Measurements from ENCODE around the gene CTNNA2.

Gene CTNNA2

GRCh38 chr2:79981316-79981715 lies 468.5 kb downstream of the CTNNA2 start:
- no peak for DNase-seq (ENCODE audit: low read depth)

DNA sequence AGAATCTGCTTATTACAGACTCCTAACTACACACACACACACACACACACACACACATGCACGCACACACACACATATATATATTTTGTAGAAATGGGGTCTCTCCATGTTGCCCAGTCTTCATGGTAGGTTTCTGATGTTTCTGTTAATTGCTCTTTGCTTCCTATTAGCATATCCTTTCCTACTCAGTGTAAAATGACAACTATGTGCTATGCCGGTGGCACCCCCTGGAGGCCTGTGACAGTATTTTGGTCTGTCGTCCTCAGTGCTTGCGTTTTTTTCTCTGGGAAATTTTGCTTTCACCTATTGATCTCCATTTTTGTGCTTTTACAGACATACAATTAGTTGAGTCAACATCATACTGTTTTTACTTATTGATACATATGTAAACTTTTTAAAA lies 469.6 kb downstream of the CTNNA2 start:
- DNase-seq (ENCODE audit: low read depth), result no peak

- DNase-seq (ENCODE audit: low read depth), result no peak
Observed at GRCh38 chr2:79984476-79984875, 471.6 kb downstream of the CTNNA2 start.

DNA sequence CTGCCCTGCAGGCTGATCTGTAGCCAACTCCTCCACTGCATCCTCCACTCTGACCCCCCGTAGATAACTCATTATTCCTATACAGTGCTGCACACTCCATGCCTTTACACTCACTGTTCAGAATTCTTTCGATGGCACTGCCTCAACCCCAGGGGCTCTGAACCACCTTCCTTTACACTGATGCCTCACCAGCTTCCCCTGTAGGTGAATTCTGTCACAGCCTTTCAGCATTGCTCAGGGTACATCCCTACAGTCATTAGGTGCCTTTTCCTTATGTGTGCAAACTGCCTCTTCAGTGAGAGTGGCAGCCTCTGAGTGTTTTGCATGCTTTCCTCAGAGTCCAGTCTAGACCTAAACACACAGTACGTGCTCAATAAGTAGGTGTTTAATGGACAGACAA lies 472.3 kb downstream of the CTNNA2 start:
- DNase-seq (ENCODE audit: low read depth), result no peak

DNA sequence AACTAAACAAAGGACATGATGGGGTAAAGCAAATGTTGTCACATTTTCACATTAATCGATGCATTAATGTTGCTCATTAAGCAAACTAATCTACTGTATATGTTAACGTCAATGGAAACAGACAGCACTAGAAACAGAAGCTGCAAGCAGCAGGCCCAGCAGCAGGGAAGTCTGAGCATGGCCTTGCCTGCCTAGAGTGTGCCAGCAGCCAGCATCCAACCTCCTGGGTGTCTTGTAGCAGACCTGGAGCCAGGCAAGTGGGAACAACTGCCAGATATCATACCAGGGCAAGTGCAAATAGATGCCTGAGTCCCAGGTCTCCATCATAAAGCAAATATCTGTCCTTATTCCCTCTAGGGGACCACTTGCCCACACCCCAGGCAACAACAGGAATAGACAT lies 472.7 kb downstream of the CTNNA2 start:
- no peak for DNase-seq (ENCODE audit: low read depth)

GRCh38 chr2:79993144-79993543 lies 480.3 kb downstream of the CTNNA2 start:
- DNase-seq (ENCODE audit: low read depth), result no peak

- DNase-seq (ENCODE audit: low read depth), result no peak
Observed at GRCh38 chr2:79994161-79994560, 481.3 kb downstream of the CTNNA2 start.

- no peak for DNase-seq (ENCODE audit: low read depth)
Observed at GRCh38 chr2:79994965-79995364, 482.1 kb downstream of the CTNNA2 start.

DNA sequence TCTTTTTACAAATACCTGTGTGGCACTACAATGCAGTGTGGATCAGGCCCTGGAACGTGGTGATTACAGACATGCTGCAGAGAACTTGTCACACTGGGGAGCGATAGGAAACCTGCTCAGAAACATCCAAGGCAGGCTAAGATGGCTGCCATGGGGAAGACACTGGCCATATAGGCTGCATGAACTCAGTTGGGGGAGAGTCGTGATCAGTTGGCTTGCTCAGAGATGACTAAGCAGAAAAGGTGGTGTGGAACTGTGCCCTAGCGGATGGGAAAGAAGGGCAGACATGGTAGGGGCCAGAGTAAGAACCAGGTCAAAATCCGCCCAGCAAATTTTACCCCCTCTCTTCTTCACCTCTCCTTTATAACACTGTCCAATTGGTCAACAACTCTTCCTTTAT lies 483.9 kb downstream of the CTNNA2 start:
- no peak for DNase-seq (ENCODE audit: low read depth)

GRCh38 chr2:80001701-80002101 lies 488.9 kb downstream of the CTNNA2 start:
- DNase-seq (ENCODE audit: low read depth), result no peak

- no peak for DNase-seq (ENCODE audit: low read depth)
Observed at GRCh38 chr2:80002112-80002511, 489.3 kb downstream of the CTNNA2 start.

GRCh38 chr2:80002568-80003157 lies 489.8 kb downstream of the CTNNA2 start:
- no peak for DNase-seq (ENCODE audit: low read depth)

- DNase-seq (ENCODE audit: low read depth), result no peak
Observed at GRCh38 chr2:80007777-80008503, 495.1 kb downstream of the CTNNA2 start.

GRCh38 chr2:80008596-80008995 lies 495.7 kb downstream of the CTNNA2 start:
- no peak for DNase-seq (ENCODE audit: low read depth)

DNA sequence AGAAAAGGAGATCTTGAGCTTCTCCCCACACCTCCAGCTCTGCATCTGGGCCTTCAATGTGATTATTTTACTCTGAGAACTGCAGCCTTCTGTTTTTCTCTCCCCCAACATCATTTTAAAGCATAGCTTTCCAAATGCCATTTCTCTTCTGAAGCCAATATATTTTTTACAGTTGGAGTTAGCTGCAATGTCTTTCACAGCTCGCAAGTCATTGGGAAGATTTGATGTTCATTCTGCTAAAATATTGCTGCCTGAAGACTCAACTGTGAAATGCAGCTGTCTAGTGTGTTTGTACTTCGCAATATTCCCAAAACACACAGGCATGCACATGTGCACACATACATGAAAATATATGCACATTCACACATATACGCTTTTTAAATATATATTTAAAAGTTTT lies 496.4 kb downstream of the CTNNA2 start:
- DNase-seq (ENCODE audit: low read depth), result no peak

DNA sequence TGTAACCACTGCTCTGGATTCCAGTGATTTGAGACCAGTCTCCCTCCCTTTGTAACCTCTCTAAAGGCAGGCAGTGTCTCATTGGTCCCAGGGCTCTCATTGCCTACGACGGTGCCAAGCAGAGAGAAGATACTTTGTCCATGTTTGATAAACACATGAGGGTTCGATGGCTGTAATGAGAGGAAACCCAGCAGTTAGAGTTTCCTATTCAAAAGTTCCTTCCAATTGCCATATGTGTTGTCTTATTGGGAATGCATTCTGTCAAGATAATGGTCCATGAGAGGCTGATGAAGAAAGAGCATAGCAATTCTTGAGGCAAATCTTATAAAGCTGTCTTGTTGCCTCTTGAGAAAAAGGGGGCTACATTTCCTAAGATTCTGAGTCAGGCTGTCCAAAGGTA lies 499.2 kb downstream of the CTNNA2 start:
- DNase-seq (ENCODE audit: low read depth), result no peak

- no peak for DNase-seq (ENCODE audit: low read depth)
Observed at GRCh38 chr2:80014637-80015036, 501.8 kb downstream of the CTNNA2 start.

DNA sequence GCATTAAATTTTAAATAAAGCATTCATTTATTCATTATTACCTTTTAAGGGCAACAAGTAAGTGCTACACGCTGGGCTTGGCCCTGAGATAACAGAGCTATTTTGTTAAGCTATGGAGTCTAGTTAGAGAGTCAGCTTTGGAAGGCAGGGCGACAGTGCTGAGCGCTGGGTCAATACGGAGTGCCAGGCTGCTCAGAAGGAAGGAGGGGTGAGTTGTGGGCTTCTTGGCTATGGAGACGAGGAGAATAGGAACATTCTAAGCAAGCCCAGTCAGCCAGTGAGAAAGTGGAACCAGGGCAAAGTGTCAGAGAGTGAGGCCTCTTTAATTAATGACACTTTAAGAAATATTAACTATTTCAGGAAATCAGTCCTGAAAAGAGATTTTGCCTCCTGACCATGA lies 503.3 kb downstream of the CTNNA2 start:
- no peak for DNase-seq (ENCODE audit: low read depth)

GRCh38 chr2:80019571-80020460 lies 507.0 kb downstream of the CTNNA2 start:
- no peak for DNase-seq (ENCODE audit: low read depth)

GRCh38 chr2:80022018-80022417 lies 509.2 kb downstream of the CTNNA2 start:
- no peak for DNase-seq (ENCODE audit: low read depth)

DNA sequence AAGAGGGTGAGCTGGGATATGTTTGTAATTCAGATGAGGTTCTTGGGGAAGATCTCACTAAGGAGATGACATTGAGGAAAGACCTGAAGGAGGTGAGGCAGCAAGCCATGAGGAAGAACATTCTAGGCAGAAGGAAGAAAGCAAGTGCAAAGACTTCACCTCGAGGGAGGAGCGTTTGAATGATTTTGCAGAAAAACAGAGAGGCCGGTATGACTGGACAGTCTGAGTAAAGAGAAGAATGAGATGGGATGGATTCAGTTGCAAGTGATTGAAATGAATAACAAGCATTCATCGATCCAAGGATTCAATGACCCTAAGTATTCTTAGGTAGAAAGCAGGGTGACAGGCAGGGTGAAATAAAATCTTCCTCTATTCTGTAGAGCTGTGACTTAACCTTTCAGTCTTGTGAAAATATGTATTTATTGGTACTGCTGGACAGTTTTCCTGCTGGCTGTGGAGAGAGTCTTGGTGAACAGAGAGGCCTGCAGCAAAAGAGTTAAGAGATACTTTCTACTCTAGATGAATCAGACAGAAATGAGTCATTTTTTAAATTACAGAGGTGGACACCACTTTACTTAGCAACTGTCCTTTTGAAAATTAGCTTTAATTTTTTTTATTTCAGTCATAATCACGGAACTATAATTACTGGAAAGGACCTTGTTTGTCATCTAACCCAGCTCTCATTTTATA lies 513.3 kb downstream of the CTNNA2 start:
- DNase-seq (ENCODE audit: low read depth), result no peak

DNA sequence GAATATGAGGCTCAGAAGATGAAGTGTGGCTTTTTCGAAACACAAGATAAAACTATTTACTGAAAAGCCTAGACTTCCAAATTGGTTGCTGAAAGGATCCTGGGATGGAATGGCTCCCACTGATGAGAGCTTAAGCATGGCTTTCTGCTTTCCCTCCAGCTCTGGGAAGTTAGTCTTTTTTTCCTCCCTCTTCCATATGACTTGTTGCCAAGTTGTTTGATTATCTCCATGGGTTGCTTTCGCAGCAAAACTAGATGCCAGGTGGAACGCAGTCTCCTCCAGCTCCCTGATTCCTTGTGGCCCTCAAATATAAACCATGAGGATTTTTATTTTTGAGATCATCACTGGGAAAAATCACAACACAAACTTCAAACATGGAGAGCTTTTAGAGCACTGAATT lies 515.2 kb downstream of the CTNNA2 start:
- DNase-seq (ENCODE audit: low read depth), result no peak
